Gastrocnemius medialis (tissue), 4 donors: ENCODE results near the gene PRKN.

Source experiments
- POLR2A ChIP-seq, 2 donors: fragments of 450-650 bp; IDR thresholded peaks; one replicate each; pipeline ENCODE4 v1.6.1; 2017; ENCODE audit warnings: antibody characterized with exemption in 2 of 2, mild to moderate bottlenecking in 2 of 2, moderate library complexity in 2 of 2
- TF ChIP-seq, protein P1 (sequence below), 5 experiments: fragments of 450-650 bp in 3 of 5; fragments of 200-600 bp in 2 of 5; sonication (generic) in 2 of 5; IDR thresholded peaks in 4 of 5; conservative IDR thresholded peaks in 1 of 5; 1 replicate in 4 of 5; 2 replicates in 1 of 5; pipeline ENCODE4 v1.5.1; 2016 to 2019; ENCODE audit warnings: antibody characterized with exemption in 5 of 5, mild to moderate bottlenecking in 3 of 5, moderate library complexity in 3 of 5

DNA sequence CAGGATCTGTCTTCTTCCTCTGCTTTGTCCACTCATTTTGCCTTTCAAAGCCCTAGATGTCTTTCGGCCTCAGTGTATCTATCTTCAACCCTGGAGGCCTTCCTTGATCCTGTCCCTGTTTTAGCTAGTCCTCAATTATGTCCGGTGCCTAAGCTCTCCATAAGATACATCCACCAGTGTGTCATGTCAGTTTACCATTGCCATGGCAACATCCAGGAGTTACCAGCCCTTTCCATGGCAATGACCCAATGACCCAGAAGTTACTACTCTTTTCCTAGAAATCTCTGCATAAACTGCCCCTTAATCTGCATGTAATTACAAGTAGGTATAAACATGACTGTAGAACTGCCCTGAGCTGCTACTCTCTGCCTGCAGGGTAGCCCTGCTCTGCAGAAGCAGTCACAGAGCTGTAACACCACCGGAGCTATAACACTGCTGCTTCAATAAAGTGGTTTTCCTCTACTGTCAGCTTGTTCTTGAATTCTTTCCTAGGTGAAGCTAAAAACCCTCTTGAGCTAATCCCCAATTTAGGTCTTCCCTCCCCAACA lies 741.6 kb downstream of the PRKN start:
- TF ChIP-seq, protein P1, sequence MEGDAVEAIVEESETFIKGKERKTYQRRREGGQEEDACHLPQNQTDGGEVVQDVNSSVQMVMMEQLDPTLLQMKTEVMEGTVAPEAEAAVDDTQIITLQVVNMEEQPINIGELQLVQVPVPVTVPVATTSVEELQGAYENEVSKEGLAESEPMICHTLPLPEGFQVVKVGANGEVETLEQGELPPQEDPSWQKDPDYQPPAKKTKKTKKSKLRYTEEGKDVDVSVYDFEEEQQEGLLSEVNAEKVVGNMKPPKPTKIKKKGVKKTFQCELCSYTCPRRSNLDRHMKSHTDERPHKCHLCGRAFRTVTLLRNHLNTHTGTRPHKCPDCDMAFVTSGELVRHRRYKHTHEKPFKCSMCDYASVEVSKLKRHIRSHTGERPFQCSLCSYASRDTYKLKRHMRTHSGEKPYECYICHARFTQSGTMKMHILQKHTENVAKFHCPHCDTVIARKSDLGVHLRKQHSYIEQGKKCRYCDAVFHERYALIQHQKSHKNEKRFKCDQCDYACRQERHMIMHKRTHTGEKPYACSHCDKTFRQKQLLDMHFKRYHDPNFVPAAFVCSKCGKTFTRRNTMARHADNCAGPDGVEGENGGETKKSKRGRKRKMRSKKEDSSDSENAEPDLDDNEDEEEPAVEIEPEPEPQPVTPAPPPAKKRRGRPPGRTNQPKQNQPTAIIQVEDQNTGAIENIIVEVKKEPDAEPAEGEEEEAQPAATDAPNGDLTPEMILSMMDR (IDR thresholded peaks at IDR 0.05 in 4 of 5, conservative IDR thresholded peaks at IDR 0.05 in 1 of 5): no peak
- TF ChIP-seq POLR2A (IDR thresholded peaks at IDR 0.05): no peak
